ENCODE measurements around the gene TMPRSS4.

Gene TMPRSS4

DNA sequence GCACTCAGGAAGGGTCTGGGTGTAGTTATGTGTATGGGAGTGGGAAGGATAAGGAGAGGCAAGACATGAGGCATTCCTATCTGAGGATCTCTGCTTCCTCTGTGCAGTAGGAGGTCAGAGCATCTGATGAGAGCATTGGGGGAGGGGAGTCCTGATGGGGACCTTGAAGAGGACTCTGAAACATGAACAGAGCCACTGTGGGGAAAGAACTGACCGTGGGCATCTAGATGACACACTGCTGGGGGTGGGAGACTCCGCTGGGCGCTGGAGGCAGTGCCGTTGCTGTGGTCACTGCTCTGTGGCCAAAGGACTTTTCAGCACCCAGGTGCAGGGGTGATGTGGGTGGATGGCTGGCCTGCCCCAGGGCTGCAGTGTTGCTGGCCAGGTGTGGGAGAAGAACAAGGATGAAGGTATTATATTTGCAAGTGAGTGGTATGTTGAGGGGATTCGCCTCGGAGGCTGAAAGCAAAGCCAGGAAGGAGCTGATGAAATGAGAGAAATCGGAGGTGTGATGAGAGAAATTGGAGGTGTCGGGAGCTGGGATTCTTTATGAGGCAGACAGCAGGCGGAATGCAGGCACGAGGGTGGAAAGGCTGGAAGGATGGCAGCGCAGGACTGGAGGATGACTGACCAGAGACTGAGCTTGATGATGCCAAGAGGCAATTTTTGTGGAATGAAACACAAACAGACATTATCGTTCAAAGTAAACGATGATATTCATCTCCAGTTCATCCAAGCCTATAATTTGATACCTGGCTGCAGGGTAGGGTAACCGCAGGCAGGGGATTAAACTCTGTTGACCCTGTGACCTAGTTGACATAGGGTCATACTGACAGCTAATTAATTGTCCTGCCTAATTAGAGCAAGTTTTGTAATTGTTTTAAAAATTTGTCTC is 19.4 kb upstream of the TMPRSS4 start:
- Histone ChIP-seq H3K27me3 (ENCODE audit: low read depth, low read length) (no peaks in the 10 kb centered on the region), H3K36me3 (replicated peaks; ENCODE audit: low read depth, low read length) (no peaks in the 10 kb centered on the region), H3K27ac (ENCODE audit: low read length) (no peak overlapping the region), H2AFZ (ENCODE audit: low read depth, low read length) (no peak overlapping the region), H3K9ac (ENCODE audit: low read length) (no peak overlapping the region), H3K9me3 (ENCODE audit: insufficient read depth, low read length) (no peaks in the 10 kb centered on the region), H3K4me3 (ENCODE audit: low read length) (no peak overlapping the region), H3K4me2 (ENCODE audit: low read length) (peak overlapping the region; percentile 51), H4K20me1 (ENCODE audit: insufficient read depth, low read length) (no peaks in the 10 kb centered on the region), H3K4me1 (ENCODE audit: low read length) (peaks cover 41% of the 10 kb centered on the region), H3K79me2 (ENCODE audit: low read length) (no peaks in the 10 kb centered on the region)
- TF ChIP-seq, protein P1, sequence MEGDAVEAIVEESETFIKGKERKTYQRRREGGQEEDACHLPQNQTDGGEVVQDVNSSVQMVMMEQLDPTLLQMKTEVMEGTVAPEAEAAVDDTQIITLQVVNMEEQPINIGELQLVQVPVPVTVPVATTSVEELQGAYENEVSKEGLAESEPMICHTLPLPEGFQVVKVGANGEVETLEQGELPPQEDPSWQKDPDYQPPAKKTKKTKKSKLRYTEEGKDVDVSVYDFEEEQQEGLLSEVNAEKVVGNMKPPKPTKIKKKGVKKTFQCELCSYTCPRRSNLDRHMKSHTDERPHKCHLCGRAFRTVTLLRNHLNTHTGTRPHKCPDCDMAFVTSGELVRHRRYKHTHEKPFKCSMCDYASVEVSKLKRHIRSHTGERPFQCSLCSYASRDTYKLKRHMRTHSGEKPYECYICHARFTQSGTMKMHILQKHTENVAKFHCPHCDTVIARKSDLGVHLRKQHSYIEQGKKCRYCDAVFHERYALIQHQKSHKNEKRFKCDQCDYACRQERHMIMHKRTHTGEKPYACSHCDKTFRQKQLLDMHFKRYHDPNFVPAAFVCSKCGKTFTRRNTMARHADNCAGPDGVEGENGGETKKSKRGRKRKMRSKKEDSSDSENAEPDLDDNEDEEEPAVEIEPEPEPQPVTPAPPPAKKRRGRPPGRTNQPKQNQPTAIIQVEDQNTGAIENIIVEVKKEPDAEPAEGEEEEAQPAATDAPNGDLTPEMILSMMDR (IDR thresholded peaks at IDR 0.05; ENCODE audit: low read depth, low read length), result no peak
- no peak for TF ChIP-seq EZH2phosphoT487 (IDR thresholded peaks at IDR 0.05; ENCODE audit: low read depth)

- H3K27me3 ChIP-seq (ENCODE audit: low read depth, low read length), result no peaks in the 10 kb centered on the region
- H3K27ac ChIP-seq (ENCODE audit: low read length), result peak overlapping the region; percentile 16; the same call in 1 of the 2 replicates
- H3K4me1 ChIP-seq (ENCODE audit: low read length), result peaks cover 31% of the 10 kb centered on the region
- H4K20me1 ChIP-seq (ENCODE audit: insufficient read depth, low read length), result no peaks in the 10 kb centered on the region
- peak overlapping the region; percentile 51 for H3K4me2 ChIP-seq (ENCODE audit: low read length)
- no peaks in the 10 kb centered on the region for H3K36me3 ChIP-seq (replicated peaks; ENCODE audit: low read depth, low read length)
- H3K4me3 ChIP-seq (ENCODE audit: low read length), result peak overlapping the region; percentile 8; the same call in 1 of the 2 replicates
- no peaks in the 10 kb centered on the region for H3K79me2 ChIP-seq (ENCODE audit: low read length)
- H2AFZ ChIP-seq (ENCODE audit: low read depth, low read length), result peak overlapping the region; percentile 56
- H3K9ac ChIP-seq (ENCODE audit: low read length), result peak overlapping the region; percentile 26; the same call in 1 of the 2 replicates
- TF ChIP-seq, protein P1 (IDR thresholded peaks at IDR 0.05; ENCODE audit: low read depth, low read length), result no peak
- TF ChIP-seq EZH2phosphoT487 (IDR thresholded peaks at IDR 0.05; ENCODE audit: low read depth), result no peak
- no peaks in the 10 kb centered on the region for H3K9me3 ChIP-seq (ENCODE audit: insufficient read depth, low read length)
These were observed 18.3 kb upstream of the TMPRSS4 start for GRCh38 chr11:118058311-118059245.

GRCh38 chr11:118059246-118059940 is 17.5 kb upstream of the TMPRSS4 start:
- Histone ChIP-seq H3K9me3 (ENCODE audit: insufficient read depth, low read length) (no peaks in the 10 kb centered on the region), H3K9ac (ENCODE audit: low read length) (peak overlapping the region; percentile 10; the same call in 1 of the 2 replicates), H3K4me1 (ENCODE audit: low read length) (peaks cover 28% of the 10 kb centered on the region), H3K79me2 (ENCODE audit: low read length) (no peaks in the 10 kb centered on the region), H3K4me3 (ENCODE audit: low read length) (no peak overlapping the region; the same call in 1 of the 2 replicates), H3K4me2 (ENCODE audit: low read length) (peak overlapping the region; percentile 51), H3K27ac (ENCODE audit: low read length) (no peak overlapping the region), H3K27me3 (ENCODE audit: low read depth, low read length) (no peaks in the 10 kb centered on the region), H4K20me1 (ENCODE audit: insufficient read depth, low read length) (no peaks in the 10 kb centered on the region), H3K36me3 (replicated peaks; ENCODE audit: low read depth, low read length) (no peaks in the 10 kb centered on the region), H2AFZ (ENCODE audit: low read depth, low read length) (peak overlapping the region; percentile 56; the same call in 1 of the 2 replicates)
- no peak for TF ChIP-seq EZH2phosphoT487 (IDR thresholded peaks at IDR 0.05; ENCODE audit: low read depth)
- TF ChIP-seq, protein P1 (IDR thresholded peaks at IDR 0.05; ENCODE audit: low read depth, low read length), result no peak

Data from OCI-LY3 (cell line).